H1 (cell line): Measurements from ENCODE around the gene CNOT6. TPM values are rescaled to one million over a fixed set of nuclear protein-coding genes. Genes with fewer than 3 reads are reported as not detected.
A peak's percentile ranks its signal among the peaks of the same experiment; 100 is the strongest.

Source experiments
- CTCF ChIA-PET: fragments of 300-600 bp; sonication (Branson Sonifier 250); formaldehyde crosslinking; loops from one replicate; lab custom pipeline; 2021; ENCODE audit not compliant: partially characterized antibody; lab: Charles Lee
- POLR2A ChIA-PET: fragments of 300-600 bp; sonication (Branson Sonifier 250); formaldehyde crosslinking; loops from one replicate; lab custom pipeline; 2021; ENCODE audit warnings: inconsistent platforms; ENCODE audit not compliant: partially characterized antibody; lab: Charles Lee
- DNase-seq, 2 experiments: peaks; one replicate each; pipeline versions ENCODE4 v3.0.0 to v3.0.0-alpha.2; 2010 to 2022; ENCODE audit warnings: low spot score in 2 of 2, low read depth in 1 of 2, mixed read lengths in 1 of 2
- FAIRE-seq: peaks from 2 replicates; lab custom pipeline; 2011; peaks lifted over from hg19 to GRCh38; lab: Jason Lieb, UNC
- H2AFZ ChIP-seq: 2 replicates; pipeline ENCODE4 v1.8.1; 2012; ENCODE audit warnings: low read length, inconsistent platforms
- H2AK5ac ChIP-seq: 2 replicates; pipeline ENCODE4 v1.6.1; 2013; ENCODE audit warnings: low read depth, low read length
- H2BK120ac ChIP-seq: replicated peaks from 2 replicates; pipeline ENCODE3; 2013; ENCODE audit warnings: low read depth, low read length, inconsistent platforms
- H2BK12ac ChIP-seq: 2 replicates; pipeline ENCODE4 v1.6.1; 2013; ENCODE audit warnings: low read depth, low read length
- H2BK15ac ChIP-seq: 2 replicates; pipeline ENCODE4 v1.6.1; 2013; ENCODE audit warnings: low read length
- H2BK20ac ChIP-seq: 2 replicates; pipeline ENCODE4 v1.6.1; 2013; ENCODE audit warnings: low read length
- H2BK5ac ChIP-seq: 2 replicates; pipeline ENCODE4 v1.6.1; 2013; ENCODE audit warnings: low read depth, low read length
- H3K14ac ChIP-seq: 2 replicates; pipeline ENCODE4 v1.6.1; 2013; ENCODE audit warnings: inconsistent platforms; ENCODE audit not compliant: insufficient read length
- H3K18ac ChIP-seq: 2 replicates; pipeline ENCODE4 v1.6.1; 2013; ENCODE audit warnings: low read length; ENCODE audit errors: extremely low read depth
- H3K23ac ChIP-seq: 2 replicates; pipeline ENCODE4 v1.6.1; 2013; ENCODE audit warnings: inconsistent platforms; ENCODE audit not compliant: insufficient read length
- H3K23me2 ChIP-seq: 2 replicates; pipeline ENCODE4 v1.6.1; 2013; ENCODE audit warnings: low read depth, low read length
- H3K27ac ChIP-seq: 2 replicates; pipeline ENCODE4 v1.6.1; 2011; ENCODE audit warnings: low read depth, low read length, inconsistent platforms
- H3K27me3 ChIP-seq, 4 experiments: replicated peaks in 1 of 4; 1 replicate in 1 of 4; 2 replicates in 3 of 4; pipeline versions ENCODE4 v1.6.1 to v1.8.1; 2011 to 2013; ENCODE audit warnings: low read length in 3 of 4, mild to moderate bottlenecking in 3 of 4, inconsistent platforms in 2 of 4, mixed read lengths in 2 of 4, moderate library complexity in 1 of 4; ENCODE audit not compliant: control insufficient read depth in 3 of 4, insufficient read depth in 3 of 4; ENCODE audit errors: extremely low read depth in 1 of 4
- H3K36me3 ChIP-seq, 4 experiments: 2 replicates each; pipeline versions ENCODE4 v1.6.1 to v1.8.1; 2011 to 2013; ENCODE audit warnings: mild to moderate bottlenecking in 4 of 4, low read length in 3 of 4, moderate library complexity in 2 of 4, control low read depth in 1 of 4, inconsistent platforms in 1 of 4; ENCODE audit not compliant: insufficient read depth in 4 of 4, control insufficient read depth in 2 of 4
- H3K4ac ChIP-seq: replicated peaks from 2 replicates; pipeline ENCODE3; 2013; ENCODE audit warnings: low read length, low read depth, mixed read lengths, inconsistent platforms; ENCODE audit not compliant: insufficient read length
- H3K4me1 ChIP-seq, 4 experiments: replicated peaks in 1 of 4; 1 replicate in 1 of 4; 2 replicates in 3 of 4; pipeline versions ENCODE4 v1.6.1 to v1.8.1; 2011 to 2013; ENCODE audit warnings: low read length in 3 of 4, inconsistent platforms in 2 of 4, mixed read lengths in 1 of 4; ENCODE audit not compliant: insufficient read depth in 4 of 4, control insufficient read depth in 3 of 4
- H3K4me2 ChIP-seq, 2 experiments: 2 replicates each; pipeline versions ENCODE4 v1.6.1 to v1.8.1; 2011 to 2013; ENCODE audit warnings: low read depth in 2 of 2, low read length in 2 of 2, control low read depth in 1 of 2, inconsistent platforms in 1 of 2, mild to moderate bottlenecking in 1 of 2; ENCODE audit not compliant: insufficient read depth in 1 of 2
- H3K4me3 ChIP-seq, 4 experiments: fragments of 200-600, 300-600 bp in 1 of 4; sonication (generic), shearing (Covaris generic), sonication (Bioruptor Twin) in 1 of 4; 2 replicates each; pipeline versions ENCODE4 v1.5.1 to v1.8.1; 2011 to 2016; ENCODE audit warnings: low read length in 4 of 4, low read depth in 3 of 4, control low read depth in 2 of 4, inconsistent platforms in 2 of 4, mild to moderate bottlenecking in 2 of 4, mixed read lengths in 1 of 4, moderate library complexity in 1 of 4; ENCODE audit not compliant: insufficient read depth in 2 of 4; ENCODE audit errors: extremely low read depth in 1 of 4
- H3K56ac ChIP-seq: replicated peaks from 2 replicates; pipeline ENCODE3; 2013; ENCODE audit warnings: low read depth, mild to moderate bottlenecking, mixed read lengths, low read length, inconsistent platforms; ENCODE audit not compliant: insufficient read length
- H3K79me1 ChIP-seq: 2 replicates; pipeline ENCODE4 v1.6.1; 2013; ENCODE audit warnings: low read depth, low read length, control low read depth
- H3K79me2 ChIP-seq, 2 experiments: 2 replicates each; pipeline versions ENCODE4 v1.6.1 to v1.8.1; 2012 to 2013; ENCODE audit warnings: low read length in 2 of 2, mild to moderate bottlenecking in 2 of 2, inconsistent platforms in 1 of 2; ENCODE audit not compliant: insufficient read depth in 2 of 2, control insufficient read depth in 1 of 2
- H3K9ac ChIP-seq, 4 experiments: replicated peaks in 1 of 4; 1 replicate in 1 of 4; 2 replicates in 3 of 4; pipeline versions ENCODE4 v1.6.1 to v1.8.1; 2011 to 2013; ENCODE audit warnings: low read depth in 3 of 4, low read length in 3 of 4, control low read depth in 2 of 4, mild to moderate bottlenecking in 2 of 4, moderate library complexity in 2 of 4, inconsistent platforms in 1 of 4; ENCODE audit errors: extremely low read depth in 1 of 4
- H3K9me3 ChIP-seq, 2 experiments: 2 replicates each; pipeline versions ENCODE4 v1.6.1 to v1.8.1; 2012 to 2013; ENCODE audit warnings: mild to moderate bottlenecking in 2 of 2, moderate library complexity in 2 of 2, control low read depth in 1 of 2, inconsistent platforms in 1 of 2, low read depth in 1 of 2, low read length in 1 of 2, mixed read lengths in 1 of 2; ENCODE audit not compliant: insufficient read depth in 2 of 2
- H4K20me1 ChIP-seq, 2 experiments: replicated peaks in 1 of 2; 2 replicates each; pipeline versions ENCODE3 to v1.8.1; 2011 to 2013; ENCODE audit warnings: inconsistent platforms in 2 of 2, low read length in 2 of 2, mild to moderate bottlenecking in 1 of 2; ENCODE audit not compliant: insufficient read depth in 2 of 2, control insufficient read depth in 1 of 2
- H4K5ac ChIP-seq: 2 replicates; pipeline ENCODE4 v1.6.1; 2013; ENCODE audit warnings: low read length, low read depth, mixed read lengths, inconsistent platforms; ENCODE audit not compliant: insufficient read length
- H4K8ac ChIP-seq: 2 replicates; pipeline ENCODE4 v1.8.0; 2013; ENCODE audit warnings: mild to moderate bottlenecking, moderate library complexity, low read length, inconsistent platforms; ENCODE audit not compliant: insufficient read depth; ENCODE audit errors: extremely low read depth
- H4K91ac ChIP-seq: replicated peaks from 2 replicates; pipeline ENCODE3; 2013; ENCODE audit warnings: low read length, mixed read lengths, inconsistent platforms; ENCODE audit not compliant: insufficient read length
- BCL11A ChIP-seq, 2 experiments: IDR thresholded peaks; one replicate each; pipeline ENCODE4 v1.6.1; 2011; ENCODE audit warnings: low read depth in 2 of 2, low read length in 2 of 2, mild to moderate bottlenecking in 2 of 2
- EGR1 ChIP-seq: IDR thresholded peaks from 2 replicates; pipeline ENCODE4 v1.6.1; 2011; ENCODE audit warnings: low read depth, low read length, borderline replicate concordance
- EP300 ChIP-seq, 2 experiments: IDR thresholded peaks; 1 replicate in 1 of 2; 2 replicates in 1 of 2; pipeline ENCODE4 v1.6.1; 2011 to 2012; ENCODE audit warnings: low read depth in 2 of 2, low read length in 2 of 2, mild to moderate bottlenecking in 2 of 2, borderline replicate concordance in 1 of 2, inconsistent platforms in 1 of 2, moderate library complexity in 1 of 2
- GABPA ChIP-seq: IDR thresholded peaks from 2 replicates; pipeline ENCODE4 v1.6.1; 2011; ENCODE audit warnings: mild to moderate bottlenecking, low read length, moderate library complexity, borderline replicate concordance; ENCODE audit not compliant: insufficient read depth
- MAX ChIP-seq: IDR thresholded peaks from 2 replicates; pipeline ENCODE4 v1.6.1; 2012; ENCODE audit warnings: inconsistent platforms
- POLR2A ChIP-seq, 2 experiments: IDR thresholded peaks; 1 replicate in 1 of 2; 2 replicates in 1 of 2; pipeline ENCODE4 v1.6.1; 2011; ENCODE audit warnings: low read depth in 2 of 2, low read length in 2 of 2, mild to moderate bottlenecking in 2 of 2; ENCODE audit errors: control extremely low read depth in 1 of 2
- POU5F1 ChIP-seq: IDR thresholded peaks from 2 replicates; pipeline ENCODE4 v1.6.1; 2011; ENCODE audit warnings: low read depth, mild to moderate bottlenecking, low read length, moderate library complexity
- RBBP5 ChIP-seq: IDR thresholded peaks from 2 replicates; pipeline ENCODE4 v1.7.1; 2012; ENCODE audit warnings: low read depth, mild to moderate bottlenecking, inconsistent platforms, low read length, moderate library complexity, borderline replicate concordance
- SIRT6 ChIP-seq: IDR thresholded peaks from one replicate; pipeline ENCODE4 v1.7.1; 2012; ENCODE audit warnings: low read length, inconsistent platforms
- SP1 ChIP-seq: IDR thresholded peaks from 2 replicates; pipeline ENCODE4 v1.6.1; 2011; ENCODE audit warnings: low read depth, low read length
- TCF12 ChIP-seq: IDR thresholded peaks from 2 replicates; pipeline ENCODE4 v1.6.1; 2011; ENCODE audit warnings: low read depth, mild to moderate bottlenecking, low read length
- WGBS, 2 experiments: shearing (Covaris generic) in 1 of 2; methylation state at CpG; one replicate each; pipeline versions ENCODE4 v1.1.6 to v1.1.7; 2013 to 2015; ENCODE audit warnings: low lambda C conversion rate in 2 of 2, mixed read lengths in 2 of 2, inconsistent platforms in 1 of 2, low coverage in 1 of 2, missing lambda C conversion rate in 1 of 2; ENCODE audit not compliant: insufficient replicate concordance in 2 of 2, insufficient coverage in 1 of 2, insufficient read length in 1 of 2; ENCODE audit errors: extremely low coverage in 1 of 2, missing lambda C conversion rate in 1 of 2; 5-methylcytosine and 5-hydroxymethylcytosine counted together
- polyA plus RNA-seq, 7 experiments: library from polyadenylated mRNA; depleted of rRNA in 3 of 7; stranded (reverse) in 5 of 7; unstranded in 2 of 7; fragments of >200 nt in 5 of 7; fragments of 200-250 nt in 2 of 7; gene quantifications; 1 replicate in 5 of 7; 2 replicates in 1 of 7; 4 replicates in 1 of 7; pipeline versions ENCODE4 v1.2.1 to v1.2.3, GENCODE V29; 2011 to 2013; ENCODE audit warnings: missing spikeins in 2 of 7, mixed read lengths in 2 of 7
- total RNA-seq: library from RNA; stranded (reverse); fragmentation: NEBNext Ultra II Directional; extraction: Animal tissue kit (Norgen Biotek cat#: 25700); gene quantifications from 2 replicates; pipeline ENCODE4 v1.2.1, GENCODE V29; 2021

CNOT6 gene
- total and polyA plus RNA-seq, 2 of the 8 experiments (the other 6 are each of a cell fraction or from before 2014, with no cell fraction given), result 10.7 to 45.4 TPM

- Histone ChIP-seq H3K23me2 (no peaks in the 10 kb centered on the region), H4K20me1 (no peaks in the 10 kb centered on the region), H2BK5ac (no peak overlapping the region), H2AK5ac (no peak overlapping the region), H3K14ac (no peak overlapping the region), H3K36me3 (no peaks in the 10 kb centered on the region), H3K4me1 (no peaks in the 10 kb centered on the region; a peak in 1 of 7 replicates), H3K79me1 (no peaks in the 10 kb centered on the region), H3K4me3 (no peak overlapping the region), H3K4ac (no peak overlapping the region), H3K56ac (no peak overlapping the region), H2BK120ac (no peak overlapping the region), H3K27me3 (peaks cover 0 to 1% (median 0%) of the 10 kb centered on the region in 4 experiments; a peak in 1 of 7 replicates), H3K23ac (no peak overlapping the region), H3K4me2 (no peak overlapping the region), H2BK20ac (no peak overlapping the region), H2AFZ (no peak overlapping the region), H3K79me2 (no peaks in the 10 kb centered on the region), H3K27ac (no peak overlapping the region), H3K18ac (no peak overlapping the region), H3K9me3 (no peaks in the 10 kb centered on the region), H3K9ac (no peak overlapping the region), H4K5ac (no peak overlapping the region), H2BK12ac (no peak overlapping the region), H4K8ac (0 out of 2 replicates have a peak overlapping the region, but pooled peaks have one; percentile 36), H4K91ac (no peak overlapping the region), H2BK15ac (no peak overlapping the region)
- 89% methylated on average over 12 of the region's 12 CpGs; no CpG with 5 or more reads in 1 of the 2 experiments for WGBS, 2 experiments
- POLR2A ChIA-PET, result no interaction called here
- CTCF ChIA-PET, result interaction anchor here (2.0 kb wide), 1 partner anchor 11 kb away, joined by 6 read pairs; no protein-coding TSS in a partner anchor
- no peak for FAIRE-seq
- no peak for DNase-seq
- TF ChIP-seq GABPA (no peak), RBBP5 (no peak), EGR1 (no peak), MAX (no peak), EP300 (IDR thresholded peaks at IDR 0.05; ENCODE audit: borderline replicate concordance in 1 of 2, low read depth in 2 of 2, low read length in 2 of 2) (no peak), POLR2A (IDR thresholded peaks at IDR 0.05; ENCODE audit: control extremely low read depth in 1 of 2, low read depth in 2 of 2, low read length in 2 of 2) (no peak), SP1 (no peak), BCL11A (IDR thresholded peaks at IDR 0.05; ENCODE audit: low read depth in 2 of 2, low read length in 2 of 2) (no peak), SIRT6 (no peak), TCF12 (no peak), POU5F1 (no peak)
These were observed 106.4 kb downstream of the CNOT6 start for GRCh38 chr5:180600554-180601041.
